SKM-1 treated with dmso at 0.1 percent for 144 hours (cell line): ENCODE data around the gene UNC93A.
"Not testable (repeated sequence)": the region's sequence is repeated elsewhere in the genome, so short reads cannot be mapped to it uniquely, and the experiment has no call there.

Experiments used
- DNase-seq: peaks from one replicate; lab custom pipeline; 2025; ENCODE audit not compliant: unreplicated experiment; lab: John Stamatoyannopoulos, UW

The UNC93A gene

GRCh38 chr6:167338541-167339117 lies 47.5 kb downstream of the UNC93A start:
- DNase-seq = no peak

GRCh38 chr6:167341038-167341583 lies 50.0 kb downstream of the UNC93A start:
- no peak for DNase-seq

GRCh38 chr6:167341665-167342655 lies 50.8 kb downstream of the UNC93A start:
- no peak for DNase-seq

- no peak for DNase-seq
Observed at GRCh38 chr6:167342879-167343610, 51.9 kb downstream of the UNC93A start.

- no peak for DNase-seq
Observed at GRCh38 chr6:167345348-167345747, 54.2 kb downstream of the UNC93A start.

GRCh38 chr6:167345960-167346359 lies 54.8 kb downstream of the UNC93A start:
- no peak for DNase-seq

- DNase-seq = no peak
Observed at GRCh38 chr6:167347226-167347625, 56.1 kb downstream of the UNC93A start.

GRCh38 chr6:167349631-167350274 lies 58.6 kb downstream of the UNC93A start:
- no peak for DNase-seq

- DNase-seq = no peak
Observed at GRCh38 chr6:167350275-167350696, 59.2 kb downstream of the UNC93A start.

- DNase-seq = peak; percentile 49
Observed at GRCh38 chr6:167350731-167351655, 59.9 kb downstream of the UNC93A start.

- DNase-seq = no peak
Observed at GRCh38 chr6:167351656-167352345, 60.7 kb downstream of the UNC93A start.

GRCh38 chr6:167356874-167357273 lies 65.8 kb downstream of the UNC93A start:
- no peak for DNase-seq

GRCh38 chr6:167358394-167358793 lies 67.3 kb downstream of the UNC93A start:
- DNase-seq = not testable (repeated sequence)

GRCh38 chr6:167361170-167361569 lies 70.1 kb downstream of the UNC93A start:
- not testable (repeated sequence) for DNase-seq
